OCI-LY3 (cell line): Measurements from ENCODE around the gene NCOA1.
A peak's percentile ranks its signal among the peaks of the same experiment; 100 is the strongest.

ENCODE experiments used
- H2AFZ ChIP-seq: fragments of 200-600, 300-600 bp; shearing (Covaris generic); 2 replicates; pipeline ENCODE4 v1.6.0; 2014; ENCODE audit warnings: antibody characterized with exemption, low read depth, low read length
- H3K27ac ChIP-seq: fragments of 200-600, 300-600 bp; sonication (generic); 2 replicates; pipeline ENCODE4 v1.5.1; 2014; ENCODE audit warnings: mild to moderate bottlenecking, low read length, moderate library complexity, mixed read lengths
- H3K27me3 ChIP-seq: fragments of 200-600, 300-600 bp; sonication (generic); 2 replicates; pipeline ENCODE4 v1.6.1; 2014; ENCODE audit warnings: low read depth, low read length, mixed read lengths
- H3K36me3 ChIP-seq: fragments of 200-600, 300-600 bp; sonication (generic); replicated peaks from 2 replicates; pipeline ENCODE3; 2014; ENCODE audit warnings: low read depth, low read length, mixed read lengths
- H3K4me1 ChIP-seq: fragments of 300-600, 200-600 bp; sonication (generic); 2 replicates; pipeline ENCODE4 v1.6.1; 2014; ENCODE audit warnings: low read length, mixed read lengths
- H3K4me2 ChIP-seq: fragments of 200-600, 300-600 bp; sonication (generic); 2 replicates; pipeline ENCODE4 v1.6.1; 2014; ENCODE audit warnings: low read length, mixed read lengths
- H3K4me3 ChIP-seq: fragments of 300-600, 200-600 bp; sonication (generic); 2 replicates; pipeline ENCODE4 v1.5.1; 2014; ENCODE audit warnings: antibody characterized with exemption, mild to moderate bottlenecking, low read length, moderate library complexity
- H3K79me2 ChIP-seq: fragments of 300-600, 200-600 bp; shearing (Covaris generic); 2 replicates; pipeline ENCODE4 v1.6.1; 2014; ENCODE audit warnings: mild to moderate bottlenecking, low read length, mixed read lengths
- H3K9ac ChIP-seq: fragments of 300-600, 200-600 bp; shearing (Covaris generic); 2 replicates; pipeline ENCODE4 v1.6.0; 2014; ENCODE audit warnings: mild to moderate bottlenecking, low read length, moderate library complexity
- H3K9me3 ChIP-seq: fragments of 200-600, 300-600 bp; shearing (Covaris generic); 2 replicates; pipeline ENCODE4 v1.6.1; 2014; ENCODE audit warnings: low read length, mixed read lengths; ENCODE audit not compliant: insufficient read depth
- H4K20me1 ChIP-seq: fragments of 200-600, 300-600 bp; sonication (generic); 2 replicates; pipeline ENCODE4 v1.6.1; 2016; ENCODE audit warnings: low read length, mixed read lengths; ENCODE audit not compliant: insufficient read depth
- EZH2phosphoT487 ChIP-seq: fragments of 200-600 bp; shearing (Covaris generic); IDR thresholded peaks from 2 replicates; pipeline ENCODE4 v1.6.1; 2018; ENCODE audit warnings: antibody characterized with exemption, mixed run types, low read depth
- TF ChIP-seq, protein P1 (sequence below): fragments of 200-600, 300-600 bp; sonication (generic); IDR thresholded peaks from 2 replicates; pipeline ENCODE4 v1.5.1; 2014; ENCODE audit warnings: antibody characterized with exemption, low read length, low read depth

The NCOA1 gene

DNA sequence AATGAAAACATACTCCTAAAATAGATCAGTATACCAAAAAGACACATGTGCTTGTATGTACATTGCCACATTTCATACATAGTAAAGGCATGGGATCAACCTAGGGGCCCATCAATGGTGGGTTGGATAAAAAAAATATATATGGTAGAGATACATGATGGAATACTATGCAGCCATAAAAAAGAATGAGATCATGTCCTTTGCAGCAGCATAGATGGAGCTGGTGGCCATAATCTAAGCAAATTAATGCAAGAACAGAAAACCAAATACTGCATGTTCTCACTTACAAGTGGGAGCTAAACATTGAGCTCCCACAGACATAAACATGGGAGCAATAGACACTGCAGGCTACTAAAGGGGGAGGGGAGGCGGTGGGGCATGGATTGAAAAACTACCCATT, 18.6 kb upstream of the NCOA1 start:
- Histone ChIP-seq H3K36me3 (no peaks in the 10 kb centered on the region), H3K9ac (no peak overlapping the region), H3K79me2 (no peaks in the 10 kb centered on the region), H3K4me1 (peaks cover 18% of the 10 kb centered on the region), H3K4me3 (no peak overlapping the region), H3K4me2 (no peak overlapping the region), H3K27ac (no peak overlapping the region), H2AFZ (no peak overlapping the region), H4K20me1 (no peaks in the 10 kb centered on the region), H3K27me3 (peaks cover 2% of the 10 kb centered on the region; the same call in 1 of the 2 replicates), H3K9me3 (no peaks in the 10 kb centered on the region)
- no peak for TF ChIP-seq EZH2phosphoT487
- TF ChIP-seq, protein P1, sequence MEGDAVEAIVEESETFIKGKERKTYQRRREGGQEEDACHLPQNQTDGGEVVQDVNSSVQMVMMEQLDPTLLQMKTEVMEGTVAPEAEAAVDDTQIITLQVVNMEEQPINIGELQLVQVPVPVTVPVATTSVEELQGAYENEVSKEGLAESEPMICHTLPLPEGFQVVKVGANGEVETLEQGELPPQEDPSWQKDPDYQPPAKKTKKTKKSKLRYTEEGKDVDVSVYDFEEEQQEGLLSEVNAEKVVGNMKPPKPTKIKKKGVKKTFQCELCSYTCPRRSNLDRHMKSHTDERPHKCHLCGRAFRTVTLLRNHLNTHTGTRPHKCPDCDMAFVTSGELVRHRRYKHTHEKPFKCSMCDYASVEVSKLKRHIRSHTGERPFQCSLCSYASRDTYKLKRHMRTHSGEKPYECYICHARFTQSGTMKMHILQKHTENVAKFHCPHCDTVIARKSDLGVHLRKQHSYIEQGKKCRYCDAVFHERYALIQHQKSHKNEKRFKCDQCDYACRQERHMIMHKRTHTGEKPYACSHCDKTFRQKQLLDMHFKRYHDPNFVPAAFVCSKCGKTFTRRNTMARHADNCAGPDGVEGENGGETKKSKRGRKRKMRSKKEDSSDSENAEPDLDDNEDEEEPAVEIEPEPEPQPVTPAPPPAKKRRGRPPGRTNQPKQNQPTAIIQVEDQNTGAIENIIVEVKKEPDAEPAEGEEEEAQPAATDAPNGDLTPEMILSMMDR, result no peak

DNA sequence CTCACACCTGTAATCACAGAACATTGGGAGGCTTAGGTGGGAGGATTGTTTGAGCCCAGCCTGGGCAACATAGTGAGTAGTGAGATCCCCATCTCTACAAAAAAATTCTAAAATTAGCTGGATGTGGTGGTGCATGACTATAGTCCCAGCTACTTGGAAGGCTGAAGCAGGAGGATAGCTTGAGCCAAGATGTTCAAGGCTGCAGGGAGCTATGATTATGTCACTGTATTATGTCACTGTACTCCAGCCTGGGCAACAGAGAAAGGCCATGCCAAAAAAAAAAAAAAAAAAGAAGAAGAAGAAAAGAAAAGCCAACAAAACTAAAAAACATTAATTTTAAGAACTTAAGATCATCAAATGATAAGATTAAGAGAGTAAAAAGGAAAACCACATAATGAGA, 17.4 kb upstream of the NCOA1 start:
- Histone ChIP-seq H3K4me3 (no peak overlapping the region), H2AFZ (no peak overlapping the region), H3K9me3 (no peaks in the 10 kb centered on the region), H3K36me3 (no peaks in the 10 kb centered on the region), H3K9ac (no peak overlapping the region), H4K20me1 (no peaks in the 10 kb centered on the region), H3K27ac (no peak overlapping the region), H3K4me2 (no peak overlapping the region), H3K4me1 (peaks cover 18% of the 10 kb centered on the region), H3K79me2 (no peaks in the 10 kb centered on the region), H3K27me3 (no peaks in the 10 kb centered on the region)
- TF ChIP-seq, protein P1, result no peak
- no peak for TF ChIP-seq EZH2phosphoT487

DNA sequence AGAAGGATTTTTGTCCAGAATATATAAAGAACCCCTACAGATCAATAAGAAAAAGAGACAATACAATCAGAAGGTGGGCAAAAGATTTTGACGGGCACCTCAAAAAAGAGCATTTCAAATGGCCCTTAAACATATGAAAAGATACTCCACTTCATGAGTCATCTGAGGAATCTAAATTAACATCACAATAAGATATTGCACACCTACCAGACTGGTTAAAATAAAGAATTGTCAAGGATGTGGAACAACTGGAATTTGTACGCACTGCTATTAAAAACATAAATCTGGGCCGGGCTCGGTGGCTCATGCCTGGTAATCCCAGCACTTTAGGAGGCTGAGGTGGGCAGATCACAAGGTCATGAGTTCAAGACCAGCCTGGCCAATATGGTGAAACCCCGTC, 17.0 kb upstream of the NCOA1 start:
- no peaks in the 10 kb centered on the region for H4K20me1 ChIP-seq
- peaks cover 14% of the 10 kb centered on the region for H3K4me1 ChIP-seq
- H3K79me2 ChIP-seq, result no peaks in the 10 kb centered on the region
- no peaks in the 10 kb centered on the region for H3K36me3 ChIP-seq
- no peak overlapping the region for H3K9ac ChIP-seq
- no peak overlapping the region for H2AFZ ChIP-seq
- no peaks in the 10 kb centered on the region for H3K27me3 ChIP-seq
- TF ChIP-seq, protein P1, result no peak
- no peak for TF ChIP-seq EZH2phosphoT487
- H3K4me3 ChIP-seq, result no peak overlapping the region
- no peaks in the 10 kb centered on the region for H3K9me3 ChIP-seq
- no peak overlapping the region for H3K27ac ChIP-seq
- no peak overlapping the region for H3K4me2 ChIP-seq

DNA sequence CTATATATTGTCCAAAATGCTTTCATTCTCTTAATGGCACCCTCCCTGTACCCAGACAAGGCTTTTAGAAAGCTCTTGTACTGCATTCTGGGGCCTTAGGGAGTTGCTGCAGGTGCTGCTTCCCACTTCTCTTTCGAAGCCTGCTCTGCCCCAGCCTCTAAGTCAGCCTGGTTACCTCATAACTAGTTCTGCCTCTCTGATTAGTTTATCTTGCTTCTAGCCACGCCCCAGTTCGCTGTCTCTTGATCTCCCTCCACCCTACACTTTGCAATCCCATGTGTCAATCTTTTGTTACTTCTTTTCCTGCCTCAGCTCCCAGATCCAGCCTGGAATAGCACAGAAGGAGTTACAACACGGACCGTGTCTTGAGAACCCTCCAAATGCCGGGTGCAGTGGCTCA, 13.8 kb upstream of the NCOA1 start:
- Histone ChIP-seq H4K20me1 (no peaks in the 10 kb centered on the region), H3K27ac (no peak overlapping the region), H3K4me3 (no peak overlapping the region), H3K9me3 (0 out of 2 replicates have a peak, but pooled peaks cover 3% of the 10 kb centered on the region), H3K79me2 (no peaks in the 10 kb centered on the region), H2AFZ (no peak overlapping the region), H3K4me2 (peak overlapping the region; percentile 41), H3K4me1 (peaks cover 6% of the 10 kb centered on the region), H3K27me3 (no peaks in the 10 kb centered on the region), H3K9ac (no peak overlapping the region), H3K36me3 (no peaks in the 10 kb centered on the region)
- TF ChIP-seq EZH2phosphoT487, result no peak
- TF ChIP-seq, protein P1, result no peak
